ENCODE data around the gene PRODH2. TPM values are rescaled to one million over a fixed set of nuclear protein-coding genes. Genes with fewer than 3 reads are reported as not detected.
A peak's percentile ranks its signal among the peaks of the same experiment; 100 is the strongest.

The PRODH2 gene
- total RNA-seq, 1 experiment from 2014 or later = 0.44 TPM

- H3K27ac ChIP-seq (ENCODE audit: low read depth, low read length) = no peak within 1 kb of the TSS; the same call in 1 of the 2 replicates
- H4K20me1 ChIP-seq (ENCODE audit: insufficient read depth) = no peaks in the 10 kb centered on the region
- H3K4me3 ChIP-seq (replicated peaks in 1 of 2; ENCODE audit: low read depth in 1 of 2, low read length in 2 of 2) = peak within 1 kb of the TSS; percentile 65 to 67
- no peaks in the 10 kb centered on the region for H3K9me2 ChIP-seq (ENCODE audit: insufficient read depth)
- 0 out of 2 replicates have a peak, but pooled peaks cover 3% of the 10 kb centered on the region for H3K79me2 ChIP-seq (ENCODE audit: insufficient read depth, low read length)
- peak; percentile 95 for DNase-seq (ENCODE audit: low read depth, low spot score)
- H2AFZ ChIP-seq (ENCODE audit: low read depth, low read length, poor library complexity, severe bottlenecking) = peak within 1 kb of the TSS; percentile 17
- H3K36me3 ChIP-seq (ENCODE audit: control insufficient read depth in 1 of 2, insufficient read depth in 2 of 2, low read length in 2 of 2) = no peaks in the 10 kb centered on the region
- intact Hi-C loops (cut with micrococcal nuclease) = no loop called here
- ChIA-PET RAD21 (ENCODE audit: low non-redundant PET in 1 of 2, low total read pairs in 2 of 2, uncharacterized antibody in 2 of 2, unreplicated experiment in 2 of 2) (no interaction called here), CTCF (no interaction called here), POLR2A (no interaction called here)
- H3K4me1 ChIP-seq (ENCODE audit: control insufficient read depth in 1 of 2, insufficient read depth in 2 of 2, low read length in 2 of 2) = peaks cover 9 to 16% of the 10 kb centered on the region in 2 experiments; a peak in 3 of 4 replicates
- H3K4me2 ChIP-seq (ENCODE audit: low read length) = peak within 1 kb of the TSS; percentile 77
- H3K9me3 ChIP-seq (ENCODE audit: control insufficient read depth in 1 of 2, insufficient read depth in 1 of 2, low read depth in 1 of 2, low read length in 2 of 2) = no peaks in the 10 kb centered on the region
- peak within 1 kb of the TSS; percentile 51 for H3K9ac ChIP-seq (ENCODE audit: low read length)
- ATAC-seq = peak; percentile 95
- TF ChIP-seq POLR2AphosphoS5 (IDR thresholded peaks at IDR 0.05; ENCODE audit: low read depth, low read length) = peak; percentile 44
- TF ChIP-seq YY1 (IDR thresholded peaks at IDR 0.05; ENCODE audit: extremely low read depth, insufficient replicate concordance, low read depth, low read length) = no peak
- TF ChIP-seq SP1 (IDR thresholded peaks at IDR 0.05; ENCODE audit: low read depth) = peak; percentile 73
- no peak for TF ChIP-seq POLR2A (IDR thresholded peaks at IDR 0.05; ENCODE audit: borderline replicate concordance, extremely low read depth, insufficient read depth, insufficient read length)
- peak; percentile 33; the same call in 1 of the 2 replicates for TF ChIP-seq ZFX (IDR thresholded peaks at IDR 0.05)
- TF ChIP-seq, protein P1, sequence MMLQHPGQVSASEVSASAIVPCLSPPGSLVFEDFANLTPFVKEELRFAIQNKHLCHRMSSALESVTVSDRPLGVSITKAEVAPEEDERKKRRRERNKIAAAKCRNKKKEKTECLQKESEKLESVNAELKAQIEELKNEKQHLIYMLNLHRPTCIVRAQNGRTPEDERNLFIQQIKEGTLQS (IDR thresholded peaks at IDR 0.05) = no peak
- no peak for TF ChIP-seq CEBPB (IDR thresholded peaks at IDR 0.05; ENCODE audit: low read depth)
- no peaks in the 10 kb centered on the region for H3K27me3 ChIP-seq (ENCODE audit: insufficient read depth, low read length)
- BruUV-seq (replicated peaks) = no TSS peak
Measured at GRCh38 chr19:35775298-35776101, 37.1 kb downstream of the PRODH2 start, which contains the start of gene ARHGAP33. Gene ARHGAP33 (plus strand): TSS chr19:35775564. CDS start chr19:35775659, 95 bp downstream.

GRCh38 chr19:35775046-35775297 lies 37.7 kb downstream of the PRODH2 start:
- H3K27ac ChIP-seq (ENCODE audit: low read depth, low read length) = no peak overlapping the region
- H3K4me3 ChIP-seq (replicated peaks in 1 of 2; ENCODE audit: low read depth in 1 of 2, low read length in 2 of 2) = peak overlapping the region; percentile 15 to 65; a peak in 3 of 4 replicates
- H2AFZ ChIP-seq (ENCODE audit: low read depth, low read length, poor library complexity, severe bottlenecking) = peak overlapping the region; percentile 17
- H3K27me3 ChIP-seq (ENCODE audit: insufficient read depth, low read length) = no peaks in the 10 kb centered on the region
- no peaks in the 10 kb centered on the region for H3K9me2 ChIP-seq (ENCODE audit: insufficient read depth)
- TF ChIP-seq POLR2A (IDR thresholded peaks at IDR 0.05; ENCODE audit: borderline replicate concordance, extremely low read depth, insufficient read depth, insufficient read length) (no peak), REST (IDR thresholded peaks at IDR 0.05; ENCODE audit: low read depth) (no peak), EZH2phosphoT487 (IDR thresholded peaks at IDR 0.05; ENCODE audit: borderline replicate concordance) (no peak), TCF7L2 (IDR thresholded peaks at IDR 0.05; ENCODE audit: borderline replicate concordance, extremely low read depth, insufficient read depth, insufficient read length) (no peak), ZBTB33 (IDR thresholded peaks at IDR 0.05; ENCODE audit: extremely low read depth, insufficient replicate concordance, low read length) (no peak), CBX3 (IDR thresholded peaks at IDR 0.05; ENCODE audit: low read depth) (no peak), JUND (IDR thresholded peaks at IDR 0.05) (no peak)
- DNase-seq (ENCODE audit: low read depth, low spot score) = no peak
- intact Hi-C loops (cut with micrococcal nuclease) = no loop called here
- H3K9me3 ChIP-seq (ENCODE audit: control insufficient read depth in 1 of 2, insufficient read depth in 1 of 2, low read depth in 1 of 2, low read length in 2 of 2) = no peaks in the 10 kb centered on the region
- H3K9ac ChIP-seq (ENCODE audit: low read length) = no peak overlapping the region
- ChIA-PET POLR2A (no interaction called here), CTCF (no interaction called here), RAD21 (ENCODE audit: low non-redundant PET in 1 of 2, low total read pairs in 2 of 2, uncharacterized antibody in 2 of 2, unreplicated experiment in 2 of 2) (no interaction called here)
- 0 out of 2 replicates have a peak, but pooled peaks cover 3% of the 10 kb centered on the region for H3K79me2 ChIP-seq (ENCODE audit: insufficient read depth, low read length)
- H3K4me1 ChIP-seq (ENCODE audit: control insufficient read depth in 1 of 2, insufficient read depth in 2 of 2, low read length in 2 of 2) = peaks cover 9 to 16% of the 10 kb centered on the region in 2 experiments; a peak in 3 of 4 replicates
- no TSS peak for BruUV-seq (replicated peaks)
- ATAC-seq = no peak
- no peaks in the 10 kb centered on the region for H4K20me1 ChIP-seq (ENCODE audit: insufficient read depth)
- H3K36me3 ChIP-seq (ENCODE audit: control insufficient read depth in 1 of 2, insufficient read depth in 2 of 2, low read length in 2 of 2) = no peaks in the 10 kb centered on the region
- H3K4me2 ChIP-seq (ENCODE audit: low read length) = peak overlapping the region; percentile 77
